ENCODE data around the gene MBNL2.

GRCh38 chr13:97234236-97234635 is 12.1 kb downstream of the MBNL2 start:
- TF ChIP-seq, protein P1, sequence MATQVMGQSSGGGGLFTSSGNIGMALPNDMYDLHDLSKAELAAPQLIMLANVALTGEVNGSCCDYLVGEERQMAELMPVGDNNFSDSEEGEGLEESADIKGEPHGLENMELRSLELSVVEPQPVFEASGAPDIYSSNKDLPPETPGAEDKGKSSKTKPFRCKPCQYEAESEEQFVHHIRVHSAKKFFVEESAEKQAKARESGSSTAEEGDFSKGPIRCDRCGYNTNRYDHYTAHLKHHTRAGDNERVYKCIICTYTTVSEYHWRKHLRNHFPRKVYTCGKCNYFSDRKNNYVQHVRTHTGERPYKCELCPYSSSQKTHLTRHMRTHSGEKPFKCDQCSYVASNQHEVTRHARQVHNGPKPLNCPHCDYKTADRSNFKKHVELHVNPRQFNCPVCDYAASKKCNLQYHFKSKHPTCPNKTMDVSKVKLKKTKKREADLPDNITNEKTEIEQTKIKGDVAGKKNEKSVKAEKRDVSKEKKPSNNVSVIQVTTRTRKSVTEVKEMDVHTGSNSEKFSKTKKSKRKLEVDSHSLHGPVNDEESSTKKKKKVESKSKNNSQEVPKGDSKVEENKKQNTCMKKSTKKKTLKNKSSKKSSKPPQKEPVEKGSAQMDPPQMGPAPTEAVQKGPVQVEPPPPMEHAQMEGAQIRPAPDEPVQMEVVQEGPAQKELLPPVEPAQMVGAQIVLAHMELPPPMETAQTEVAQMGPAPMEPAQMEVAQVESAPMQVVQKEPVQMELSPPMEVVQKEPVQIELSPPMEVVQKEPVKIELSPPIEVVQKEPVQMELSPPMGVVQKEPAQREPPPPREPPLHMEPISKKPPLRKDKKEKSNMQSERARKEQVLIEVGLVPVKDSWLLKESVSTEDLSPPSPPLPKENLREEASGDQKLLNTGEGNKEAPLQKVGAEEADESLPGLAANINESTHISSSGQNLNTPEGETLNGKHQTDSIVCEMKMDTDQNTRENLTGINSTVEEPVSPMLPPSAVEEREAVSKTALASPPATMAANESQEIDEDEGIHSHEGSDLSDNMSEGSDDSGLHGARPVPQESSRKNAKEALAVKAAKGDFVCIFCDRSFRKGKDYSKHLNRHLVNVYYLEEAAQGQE (IDR thresholded peaks at IDR 0.05; ENCODE audit: insufficient replicate concordance, low read depth): no peak
- TF ChIP-seq CTCF (IDR thresholded peaks at IDR 0.05; ENCODE audit: insufficient read depth, low read length): no peak
- TF ChIP-seq POLR2AphosphoS5 (IDR thresholded peaks at IDR 0.05; ENCODE audit: low read depth): no peak

All from HL-60 (cell line).